IPS-NIHi7 (cell line): ENCODE results near the gene OR1E1.
"Not testable (repeated sequence)": the region's sequence is repeated elsewhere in the genome, so short reads cannot be mapped to it uniquely, and the experiment has no call there.

Source experiments
- DNase-seq: peaks from one replicate; pipeline ENCODE4 v3.0.0; 2012; ENCODE audit warnings: mixed read lengths; ENCODE audit errors: extremely low spot score

OR1E1 gene, protein sequence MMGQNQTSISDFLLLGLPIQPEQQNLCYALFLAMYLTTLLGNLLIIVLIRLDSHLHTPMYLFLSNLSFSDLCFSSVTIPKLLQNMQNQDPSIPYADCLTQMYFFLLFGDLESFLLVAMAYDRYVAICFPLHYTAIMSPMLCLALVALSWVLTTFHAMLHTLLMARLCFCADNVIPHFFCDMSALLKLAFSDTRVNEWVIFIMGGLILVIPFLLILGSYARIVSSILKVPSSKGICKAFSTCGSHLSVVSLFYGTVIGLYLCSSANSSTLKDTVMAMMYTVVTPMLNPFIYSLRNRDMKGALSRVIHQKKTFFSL

DNA sequence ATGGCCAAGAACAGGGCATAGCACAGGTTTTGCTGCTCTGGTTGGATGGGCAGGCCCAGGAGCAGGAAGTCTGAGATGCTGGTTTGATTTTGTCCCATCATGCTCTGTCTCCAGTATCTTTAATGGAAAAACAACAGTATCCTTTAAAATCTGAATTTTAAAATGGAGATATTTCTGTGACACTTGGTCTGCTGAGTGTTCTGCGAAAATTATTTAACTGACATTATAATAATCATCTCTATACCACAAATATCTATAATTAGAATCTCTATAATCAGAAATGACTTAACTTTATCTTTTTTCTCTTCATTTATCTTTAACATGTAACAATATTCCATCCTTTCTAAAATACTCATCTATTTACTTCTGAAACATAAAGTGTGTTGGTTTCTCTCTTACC is at the start of gene OR1E1:
Gene OR1E1, minus strand, starts transcription at position 101 of the 400 bp plus-strand sequence. Its CDS starts 0 bp downstream, at position 101.
- DNase-seq = no peak

GRCh38 chr17:3447625-3448024 is 49.4 kb upstream of the OR1E1 start:
- peak; percentile 75 for DNase-seq

GRCh38 chr17:3440451-3440850 is 42.2 kb upstream of the OR1E1 start:
- DNase-seq = no peak

GRCh38 chr17:3438368-3438767 is 40.2 kb upstream of the OR1E1 start:
- no peak for DNase-seq

GRCh38 chr17:3433741-3434140 is 35.5 kb upstream of the OR1E1 start, which contains the start of gene OR1E2:
Gene OR1E2, minus strand, starts transcription at chr17:3433841. Its CDS starts 0 bp downstream, at chr17:3433841.
- DNase-seq = no peak

GRCh38 chr17:3433215-3433614 is 35.0 kb upstream of the OR1E1 start:
- DNase-seq = peak; percentile 36

DNA sequence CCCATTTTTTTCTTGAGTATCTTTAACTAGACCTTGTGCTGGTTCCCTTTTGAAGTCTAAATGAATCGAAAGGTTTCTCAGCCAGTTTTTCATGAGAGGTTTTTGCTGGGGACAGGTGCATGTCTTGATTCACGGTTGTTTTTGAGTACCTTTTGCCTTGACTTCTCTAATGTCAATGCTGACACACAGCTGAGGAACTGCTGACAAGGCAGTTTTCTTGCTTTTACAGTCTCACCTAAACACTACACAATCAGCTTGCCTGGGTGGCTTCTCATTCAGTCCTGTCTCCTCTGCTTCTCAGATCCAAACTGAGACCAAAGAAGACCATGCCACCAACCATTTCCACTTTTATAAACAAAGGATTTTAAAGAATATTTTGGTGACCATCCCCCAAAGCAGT is 20.0 kb upstream of the OR1E1 start:
- DNase-seq = no peak

DNA sequence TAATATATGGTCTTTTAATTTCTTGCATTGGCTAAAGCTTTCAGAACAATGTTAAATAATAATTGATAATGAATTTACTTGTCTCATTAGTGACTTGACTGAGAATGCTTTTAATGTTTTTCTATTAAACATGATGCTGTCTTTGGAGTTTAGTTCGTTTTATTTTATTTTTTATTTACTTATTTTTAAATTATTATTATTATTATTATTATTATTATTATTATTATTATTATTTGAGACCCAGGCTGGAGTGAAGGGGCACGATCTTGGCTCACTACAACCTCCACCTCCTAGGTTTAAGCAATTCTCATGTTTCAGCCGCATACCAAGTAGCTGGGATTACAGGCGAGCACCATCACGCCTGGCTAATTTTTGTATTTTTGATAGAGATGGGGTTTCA is 17.4 kb upstream of the OR1E1 start:
- no peak for DNase-seq

DNA sequence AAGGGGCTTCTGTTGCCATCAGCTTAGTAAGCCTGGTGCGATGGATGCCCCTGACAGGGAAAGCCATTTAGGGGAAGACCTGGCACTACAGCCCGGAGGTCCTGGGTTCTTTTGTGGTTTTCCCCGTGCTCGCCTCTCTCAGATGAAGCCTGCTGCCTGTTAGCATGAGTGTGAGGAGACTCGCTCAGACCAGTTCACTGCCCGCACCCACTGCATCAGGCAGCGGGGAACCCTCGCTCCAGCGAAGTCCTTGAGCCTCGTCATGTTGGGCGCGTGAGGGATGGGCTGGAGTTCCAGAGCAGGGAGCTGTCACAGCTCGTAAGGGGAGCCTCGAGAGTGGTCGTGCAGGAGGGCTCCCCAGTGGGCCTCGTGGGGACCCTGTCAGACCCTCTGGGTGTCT is 14.0 kb upstream of the OR1E1 start:
- DNase-seq = not testable (repeated sequence)

GRCh38 chr17:3411070-3411469 is 12.9 kb upstream of the OR1E1 start, which contains the start of gene OR3A3:
Gene OR3A3, plus strand, starts transcription at chr17:3411370.
- no peak for DNase-seq

- DNase-seq = not testable (repeated sequence)
These were observed 5.6 kb upstream of the OR1E1 start for GRCh38 chr17:3403856-3404255.

GRCh38 chr17:3401786-3402185 is 3.6 kb upstream of the OR1E1 start:
- no peak for DNase-seq

- no peak for DNase-seq
These were observed 1.8 kb upstream of the OR1E1 start for GRCh38 chr17:3400055-3400454.

GRCh38 chr17:3397801-3398200 is 409 bp downstream of the OR1E1 start:
- not testable (repeated sequence) for DNase-seq

GRCh38 chr17:3389791-3390190 is 8.4 kb downstream of the OR1E1 start:
- peak; percentile 1 for DNase-seq

- peak; percentile 46 for DNase-seq
These were observed 12.1 kb downstream of the OR1E1 start, which contains the start of gene OR3A2 for GRCh38 chr17:3385869-3386816. Gene OR3A2, minus strand, starts transcription at chr17:3386308.

DNA sequence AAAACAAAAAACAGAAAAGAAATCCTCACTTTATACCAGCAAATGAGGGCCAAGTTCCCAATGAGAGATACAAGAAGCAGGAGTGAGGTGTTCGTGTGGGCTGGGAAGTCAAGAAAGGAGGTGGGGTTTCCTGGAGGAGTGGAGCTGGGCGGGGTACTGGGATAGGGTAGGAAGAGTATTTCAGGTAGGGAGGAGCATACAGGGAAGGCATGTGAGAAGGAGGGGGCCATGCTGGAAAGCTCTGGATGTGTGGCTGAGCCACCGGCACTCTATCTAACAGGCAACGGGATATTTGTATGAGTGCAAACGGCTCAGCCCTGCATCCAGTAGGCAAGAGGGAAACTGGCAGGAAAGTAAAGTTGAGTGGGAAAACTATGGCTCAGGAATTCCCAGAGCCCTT is 16.3 kb downstream of the OR1E1 start:
- peak; percentile 10 for DNase-seq

- DNase-seq = no peak
These were observed 19.9 kb downstream of the OR1E1 start for GRCh38 chr17:3378321-3378720.

- DNase-seq = not testable (repeated sequence)
These were observed 27.0 kb downstream of the OR1E1 start for GRCh38 chr17:3371167-3371566.
